Stimulated activated CD4-positive, alpha-beta T cell treated with anti-CD3 and anti-CD28 coated beads, TNF-alpha, amount 100 ng/mL, for 4 hours (primary cell): ENCODE results near the gene ARFGAP2.
A peak's percentile ranks its signal among the peaks of the same experiment; 100 is the strongest.

Source experiments
- DNase-seq, 3 experiments: peaks; one replicate each; pipeline ENCODE4 v3.0.0-alpha.2; 2020; ENCODE audit warnings: low read depth in 3 of 3

ARFGAP2 gene

GRCh38 chr11:47171061-47171838, 5.4 kb downstream of the ARFGAP2 start:
- no peak for DNase-seq

- no peak for DNase-seq
Observed at GRCh38 chr11:47166368-47166767, 10.3 kb downstream of the ARFGAP2 start.

- no peak for DNase-seq
Observed at GRCh38 chr11:47165253-47165840, 11.3 kb downstream of the ARFGAP2 start.

- no peak for DNase-seq
Observed at GRCh38 chr11:47164321-47164720, 12.4 kb downstream of the ARFGAP2 start.

- no peak for DNase-seq
Observed at GRCh38 chr11:47163898-47164297, 12.8 kb downstream of the ARFGAP2 start.

- no peak for DNase-seq
Observed at GRCh38 chr11:47163193-47163592, 13.5 kb downstream of the ARFGAP2 start.

GRCh38 chr11:47162426-47162825, 14.3 kb downstream of the ARFGAP2 start:
- DNase-seq: no peak

- no peak for DNase-seq
Observed at GRCh38 chr11:47161890-47162289, 14.8 kb downstream of the ARFGAP2 start.

- peak in 1 of 3 experiments; percentile 43 for DNase-seq
Observed at GRCh38 chr11:47161134-47161854, 15.4 kb downstream of the ARFGAP2 start.

GRCh38 chr11:47160753-47161133, 15.9 kb downstream of the ARFGAP2 start:
- DNase-seq: no peak

GRCh38 chr11:47158242-47158641, 18.4 kb downstream of the ARFGAP2 start:
- DNase-seq: no peak

GRCh38 chr11:47157805-47158204, 18.9 kb downstream of the ARFGAP2 start:
- DNase-seq: no peak

- DNase-seq: no peak
Observed at GRCh38 chr11:47156951-47157350, 19.7 kb downstream of the ARFGAP2 start.

- no peak for DNase-seq
Observed at GRCh38 chr11:47156333-47156732, 20.3 kb downstream of the ARFGAP2 start.

GRCh38 chr11:47155879-47156278, 20.8 kb downstream of the ARFGAP2 start:
- DNase-seq: no peak

GRCh38 chr11:47154616-47155570, 21.8 kb downstream of the ARFGAP2 start:
- no peak for DNase-seq

- peak in 2 of 3 experiments; percentile 24 to 33 for DNase-seq
Observed at GRCh38 chr11:47152953-47153950, 23.4 kb downstream of the ARFGAP2 start.

- no peak for DNase-seq
Observed at GRCh38 chr11:47152126-47152952, 24.3 kb downstream of the ARFGAP2 start.

GRCh38 chr11:47149782-47150181, 26.9 kb downstream of the ARFGAP2 start:
- no peak for DNase-seq
